GM18526 (cell line): Measurements from ENCODE around the gene LDLRAP1.

Source experiments
- POLR2A ChIP-seq: IDR thresholded peaks from 3 replicates; pipeline ENCODE4 v1.6.1; 2011; ENCODE audit not compliant: insufficient read length; ENCODE audit errors: extremely low read depth

Gene LDLRAP1

GRCh38 chr1:25590096-25590824 lies 46.9 kb downstream of the LDLRAP1 start:
- no peak for TF ChIP-seq POLR2A

- TF ChIP-seq POLR2A, result no peak
Observed at GRCh38 chr1:25593861-25594260, 50.5 kb downstream of the LDLRAP1 start.

- TF ChIP-seq POLR2A, result no peak
Observed at GRCh38 chr1:25594971-25595370, 51.6 kb downstream of the LDLRAP1 start.

- no peak for TF ChIP-seq POLR2A
Observed at GRCh38 chr1:25598879-25599278, 55.5 kb downstream of the LDLRAP1 start.

DNA sequence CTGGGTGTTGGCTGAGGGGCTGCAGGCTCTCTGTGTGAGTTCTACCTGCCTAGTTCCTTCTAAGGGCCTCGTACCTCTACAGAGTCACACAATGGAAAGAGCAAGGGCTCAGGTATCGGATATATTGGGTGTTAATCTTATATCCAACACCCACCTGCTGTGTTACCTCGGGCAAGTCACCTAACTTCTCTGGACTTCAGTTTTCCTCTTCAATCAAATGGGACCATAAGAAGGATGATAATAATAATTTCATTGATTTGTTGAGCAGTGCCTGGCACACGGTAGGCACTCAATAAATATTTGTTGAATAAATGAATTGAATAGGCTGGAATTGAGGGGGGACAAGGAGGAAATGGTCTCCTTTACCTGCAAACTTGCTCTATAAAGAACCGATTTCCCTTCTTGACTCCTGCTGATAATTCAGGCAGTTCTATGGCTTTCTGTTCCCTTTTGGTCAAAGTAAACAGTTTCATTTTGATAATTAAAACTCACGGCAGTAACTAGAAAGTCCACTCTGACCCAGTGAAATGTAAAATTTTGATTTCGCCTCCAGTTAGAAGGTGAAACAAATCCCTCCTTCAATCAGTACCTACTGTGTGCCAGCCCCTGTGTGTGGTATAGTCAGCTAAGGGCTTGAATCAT lies 56.7 kb downstream of the LDLRAP1 start:
- TF ChIP-seq POLR2A, result no peak

- no peak for TF ChIP-seq POLR2A
Observed at GRCh38 chr1:25607123-25607522, 63.7 kb downstream of the LDLRAP1 start.

- no peak for TF ChIP-seq POLR2A
Observed at GRCh38 chr1:25608488-25609178, 65.2 kb downstream of the LDLRAP1 start.

DNA sequence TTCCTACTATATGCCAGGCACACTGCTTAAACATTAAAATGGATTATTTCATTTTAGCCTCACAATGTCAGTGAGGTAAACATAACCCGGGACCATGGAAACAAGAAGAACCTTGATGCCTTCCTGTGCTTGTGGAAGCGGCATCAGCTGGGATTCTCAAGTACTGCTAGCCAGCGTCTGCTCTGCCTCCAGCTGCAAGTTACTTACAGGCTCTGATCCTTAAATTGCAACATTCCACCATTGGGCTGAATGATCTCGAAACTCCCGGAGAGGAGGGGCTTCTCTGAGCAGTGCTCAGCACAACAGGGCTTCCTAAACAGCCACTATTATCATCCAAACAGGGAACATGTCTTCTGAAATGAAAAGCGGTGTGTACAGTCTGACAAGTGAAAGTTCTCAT lies 66.5 kb downstream of the LDLRAP1 start:
- TF ChIP-seq POLR2A, result no peak

GRCh38 chr1:25610822-25611630 lies 67.6 kb downstream of the LDLRAP1 start:
- no peak for TF ChIP-seq POLR2A

DNA sequence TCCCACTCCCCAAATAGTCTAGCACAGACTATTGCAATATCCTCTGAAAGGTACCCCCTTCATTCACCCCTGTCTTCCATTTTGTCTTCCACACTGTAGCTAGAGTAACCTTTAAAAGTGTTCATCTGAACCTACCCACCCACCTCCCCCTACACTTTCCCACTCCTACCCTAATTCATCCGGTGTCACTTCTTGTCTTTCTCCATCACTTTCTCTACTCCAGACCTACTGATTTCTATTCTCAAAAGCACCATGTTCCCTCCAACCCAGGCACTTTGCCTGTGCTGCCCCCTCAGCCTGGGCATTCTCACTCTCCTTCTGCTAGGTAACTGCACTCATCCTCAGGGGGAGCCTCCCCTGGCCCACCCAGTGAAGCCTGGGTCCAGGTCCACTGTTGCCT lies 68.4 kb downstream of the LDLRAP1 start:
- no peak for TF ChIP-seq POLR2A

GRCh38 chr1:25612421-25612820 lies 69.0 kb downstream of the LDLRAP1 start:
- no peak for TF ChIP-seq POLR2A

DNA sequence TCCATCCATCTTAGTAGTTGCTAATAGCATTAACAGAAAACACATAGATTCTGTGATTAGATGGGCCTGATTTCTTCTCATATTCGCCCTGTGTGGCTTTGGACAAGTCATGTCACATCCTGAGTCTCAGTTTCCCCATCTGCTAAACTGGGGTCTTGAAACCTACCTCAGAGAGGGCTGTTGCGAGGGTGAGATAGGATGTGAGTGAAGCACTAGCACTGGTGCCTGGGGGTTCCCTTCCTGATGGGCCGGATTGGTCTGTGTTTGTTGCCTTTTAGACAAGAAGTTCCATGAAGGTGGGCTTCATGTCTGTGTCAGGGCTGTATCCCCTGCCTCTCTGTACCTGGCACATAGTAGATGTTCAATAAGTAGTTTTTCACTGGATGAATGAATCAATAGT lies 69.7 kb downstream of the LDLRAP1 start:
- no peak for TF ChIP-seq POLR2A

DNA sequence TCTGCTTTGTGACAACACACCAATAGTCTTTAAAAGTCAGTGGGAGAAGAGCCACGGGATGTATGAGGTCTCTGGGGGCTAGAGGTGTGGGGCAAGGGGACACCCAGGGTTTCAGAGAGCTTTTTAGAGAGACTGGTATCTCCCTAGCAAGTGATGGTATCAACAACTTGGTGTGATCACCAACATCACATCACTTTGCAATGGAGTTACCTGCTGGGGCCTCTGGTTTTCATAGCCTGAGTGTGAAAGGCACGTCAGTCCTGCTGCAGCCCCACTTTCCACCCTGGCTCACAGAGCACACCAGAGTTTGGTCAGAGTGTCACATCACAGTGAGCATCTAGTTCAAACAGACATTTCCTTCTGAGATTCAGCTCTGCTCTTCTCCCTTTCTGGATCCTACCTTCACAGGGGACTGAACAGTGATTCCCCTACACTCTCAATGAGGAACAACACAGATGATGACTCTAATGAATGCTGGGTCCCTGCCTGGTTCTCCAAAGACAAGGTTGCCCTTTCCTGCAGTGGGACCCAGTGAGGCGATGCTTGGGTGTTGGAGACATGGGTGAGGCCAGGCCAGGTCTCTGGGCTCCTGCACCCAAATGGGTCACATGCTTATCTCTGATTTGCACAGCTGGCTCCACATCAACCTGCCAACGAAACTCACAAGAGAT lies 71.2 kb downstream of the LDLRAP1 start:
- TF ChIP-seq POLR2A, result no peak

- no peak for TF ChIP-seq POLR2A
Observed at GRCh38 chr1:25615172-25615541, 71.8 kb downstream of the LDLRAP1 start.

DNA sequence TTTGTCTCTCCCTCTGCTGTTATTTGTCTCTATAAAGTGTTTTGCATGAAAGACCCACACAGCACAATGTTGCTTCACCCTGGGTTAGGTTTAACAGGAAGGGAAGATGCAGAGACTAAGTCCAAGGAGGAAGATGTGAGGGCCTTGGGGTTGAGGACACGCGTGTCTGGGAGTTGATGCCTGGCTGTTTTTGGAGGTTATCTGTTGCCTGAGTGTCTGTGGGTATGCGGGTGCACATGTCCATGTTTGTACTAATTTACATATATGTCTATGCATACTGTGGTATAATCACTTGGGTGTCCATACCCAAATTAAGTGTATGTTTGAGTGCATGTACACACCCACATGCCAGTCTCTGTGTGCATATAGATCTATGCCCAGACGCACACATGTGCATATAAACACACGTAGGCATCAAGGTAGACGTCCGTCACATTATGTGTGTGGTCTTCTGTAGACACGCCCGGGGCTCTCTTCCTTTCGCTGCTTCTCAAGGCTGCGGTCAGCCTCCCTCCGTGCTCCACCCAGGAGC lies 72.2 kb downstream of the LDLRAP1 start:
- no peak for TF ChIP-seq POLR2A
